Measurements from ENCODE around the gene C1orf50. TPM values are rescaled to one million over a fixed set of nuclear protein-coding genes. Genes with fewer than 3 reads are reported as not detected.

The C1orf50 gene
- total RNA-seq, 2 experiments from 2014 or later, result 23.1 to 23.9 TPM

- H3K27me3 Mint-ChIP-seq, result no peaks in the 10 kb centered on the region
- H3K27ac ChIP-seq (ENCODE audit: low read depth in 1 of 2, low read length in 2 of 2), result peak within 1 kb of the TSS; percentile 77 to 79
- peak within 1 kb of the TSS; percentile 78 for H3K4me3 ChIP-seq (ENCODE audit: low read length)
- H3K27me3 ChIP-seq (ENCODE audit: control insufficient read depth in 1 of 2, insufficient read depth in 2 of 2, low read length in 2 of 2), result no peaks in the 10 kb centered on the region
- POLR2A ChIA-PET, result interaction anchor here (0.9 to 3.3 kb wide), 11 partner anchors 10 to 483 kb away, joined by 3 to 53 read pairs (median 4); partner anchors contain the start of genes C1orf50, P3H1, PPIH and YBX1
- H3K4me3 Mint-ChIP-seq, result peak within 1 kb of the TSS; percentile 96
- ATAC-seq (ENCODE audit: poor library complexity) (peak; percentile 88), DNase-seq (peak; percentile 86 to 98 (median 94))
- no peaks in the 10 kb centered on the region for H3K9me3 ChIP-seq (ENCODE audit: control insufficient read depth in 1 of 2, insufficient read depth in 1 of 2, low read length in 2 of 2)
- H3K27ac Mint-ChIP-seq, result peak within 1 kb of the TSS; percentile 89
- TF ChIP-seq, protein P1, sequence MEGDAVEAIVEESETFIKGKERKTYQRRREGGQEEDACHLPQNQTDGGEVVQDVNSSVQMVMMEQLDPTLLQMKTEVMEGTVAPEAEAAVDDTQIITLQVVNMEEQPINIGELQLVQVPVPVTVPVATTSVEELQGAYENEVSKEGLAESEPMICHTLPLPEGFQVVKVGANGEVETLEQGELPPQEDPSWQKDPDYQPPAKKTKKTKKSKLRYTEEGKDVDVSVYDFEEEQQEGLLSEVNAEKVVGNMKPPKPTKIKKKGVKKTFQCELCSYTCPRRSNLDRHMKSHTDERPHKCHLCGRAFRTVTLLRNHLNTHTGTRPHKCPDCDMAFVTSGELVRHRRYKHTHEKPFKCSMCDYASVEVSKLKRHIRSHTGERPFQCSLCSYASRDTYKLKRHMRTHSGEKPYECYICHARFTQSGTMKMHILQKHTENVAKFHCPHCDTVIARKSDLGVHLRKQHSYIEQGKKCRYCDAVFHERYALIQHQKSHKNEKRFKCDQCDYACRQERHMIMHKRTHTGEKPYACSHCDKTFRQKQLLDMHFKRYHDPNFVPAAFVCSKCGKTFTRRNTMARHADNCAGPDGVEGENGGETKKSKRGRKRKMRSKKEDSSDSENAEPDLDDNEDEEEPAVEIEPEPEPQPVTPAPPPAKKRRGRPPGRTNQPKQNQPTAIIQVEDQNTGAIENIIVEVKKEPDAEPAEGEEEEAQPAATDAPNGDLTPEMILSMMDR (IDR thresholded peaks at IDR 0.05), result no peak
- peaks cover 10% of the 10 kb centered on the region for H3K4me1 ChIP-seq (ENCODE audit: insufficient read depth, low read length)
- intact Hi-C loops (cut with DNase I, micrococcal nuclease), result loop anchor here (1.0 to 10.0 kb wide), 8 partner anchors 29 to 1128 kb away; partner anchors contain the start of genes C1orf50 (in 2 of the 2), P3H1 (in 2 of the 2), ZNF691 (in 2 of the 2) and CFAP57 (in 1 of the 2)
- H3K36me3 ChIP-seq (ENCODE audit: insufficient read depth, low read length), result no peaks in the 10 kb centered on the region
- no peaks in the 10 kb centered on the region for H3K9me3 Mint-ChIP-seq
- CTCF ChIA-PET, result interaction anchor here (0.6 to 3.4 kb wide), 6 partner anchors 30 to 257 kb away, joined by 3 to 20 read pairs (median 3); partner anchors contain the start of gene ZNF691
- H3K36me3 Mint-ChIP-seq (ENCODE audit: low read depth), result peaks cover 22% of the 10 kb centered on the region
- H3K4me1 Mint-ChIP-seq (ENCODE audit: low read depth), result peaks cover 27% of the 10 kb centered on the region
Measured at GRCh38 chr1:42816585-42817439, 49.8 kb downstream of the C1orf50 start, which contains the start of the genes ERMAP and SVBP. ERMAP (plus strand) TSS chr1:42817122; CDS start chr1:42830449, 13,327 bp downstream. SVBP (minus strand) TSS chr1:42817397; CDS start chr1:42816544, 853 bp downstream.

DNA sequence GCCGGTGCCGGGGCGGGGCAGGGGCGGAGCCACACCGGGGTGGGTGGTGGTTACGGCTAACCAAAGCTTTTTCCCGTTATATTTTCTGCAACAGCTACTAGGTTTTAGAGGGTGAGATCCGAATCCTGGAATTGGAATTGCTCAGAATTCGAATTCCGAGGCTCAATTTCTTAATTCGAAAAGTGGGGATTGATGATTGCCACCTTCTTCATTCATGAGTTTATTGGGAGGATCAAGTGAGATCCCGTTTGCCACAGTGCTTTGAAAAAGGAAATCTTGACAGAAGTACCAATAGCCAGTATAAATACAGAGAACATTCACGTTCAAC lies 50.4 kb downstream of the C1orf50 start:
- POLR2A ChIA-PET, result interaction anchor here (0.9 to 3.3 kb wide), 7 partner anchors 15 to 136 kb away, joined by 3 to 53 read pairs (median 4); partner anchors contain the start of genes C1orf50, P3H1, YBX1 and ZNF691
- ATAC-seq (ENCODE audit: poor library complexity) (no peak), DNase-seq (no peak)
- Mint-ChIP-seq H3K27ac (peak overlapping the region; percentile 89), H3K4me3 (peak overlapping the region; percentile 87), H3K27me3 (no peaks in the 10 kb centered on the region), H3K4me1 (ENCODE audit: low read depth) (peaks cover 27% of the 10 kb centered on the region), H3K9me3 (no peaks in the 10 kb centered on the region), H3K36me3 (ENCODE audit: low read depth) (peaks cover 20% of the 10 kb centered on the region)
- peak overlapping the region; percentile 78 for H3K4me3 ChIP-seq (ENCODE audit: low read length)
- intact Hi-C loops (cut with DNase I, micrococcal nuclease), result loop anchor here (1.0 to 10.0 kb wide), 7 partner anchors 29 to 1127 kb away; partner anchors contain the start of genes ZNF691 (in 2 of the 2), C1orf50 (in 1 of the 2), CFAP57 (in 1 of the 2) and EBNA1BP2 (in 1 of the 2)
- H3K4me1 ChIP-seq (ENCODE audit: insufficient read depth, low read length), result peaks cover 10% of the 10 kb centered on the region
- TF ChIP-seq, protein P1 (IDR thresholded peaks at IDR 0.05), result no peak
- no peak overlapping the region for H3K27ac ChIP-seq (ENCODE audit: low read depth in 1 of 2, low read length in 2 of 2)
- CTCF ChIA-PET, result interaction anchor here (0.9 to 3.4 kb wide), 5 partner anchors 29 to 256 kb away, joined by 3 to 20 read pairs (median 3); partner anchors contain the start of gene ZNF691
- no peaks in the 10 kb centered on the region for H3K36me3 ChIP-seq (ENCODE audit: insufficient read depth, low read length)
- no peaks in the 10 kb centered on the region for H3K9me3 ChIP-seq (ENCODE audit: control insufficient read depth in 1 of 2, insufficient read depth in 1 of 2, low read length in 2 of 2)
- H3K27me3 ChIP-seq (ENCODE audit: control insufficient read depth in 1 of 2, insufficient read depth in 2 of 2, low read length in 2 of 2), result no peaks in the 10 kb centered on the region

DNA sequence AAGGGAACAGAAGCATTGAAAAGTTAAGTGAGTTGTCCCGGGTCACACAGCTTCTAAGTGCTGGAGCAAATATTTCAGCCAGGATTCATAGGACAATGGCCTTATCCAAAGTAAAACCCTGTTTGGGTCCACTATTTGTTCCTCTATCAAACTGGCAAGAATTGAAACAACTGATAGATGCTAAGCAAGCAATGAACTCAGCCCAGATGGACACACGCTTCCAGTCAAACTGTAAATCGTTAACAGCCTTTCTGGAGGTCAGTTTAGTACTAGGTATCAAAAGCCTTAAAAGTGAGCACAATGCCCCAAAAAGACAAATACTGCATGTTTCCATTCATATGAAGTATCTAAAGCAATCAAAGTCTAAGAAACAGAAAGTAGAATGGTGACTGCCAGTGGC lies 50.9 kb downstream of the C1orf50 start:
- Histone ChIP-seq H3K36me3 (ENCODE audit: insufficient read depth, low read length) (no peaks in the 10 kb centered on the region), H3K4me1 (ENCODE audit: insufficient read depth, low read length) (peaks cover 10% of the 10 kb centered on the region), H3K9me3 (ENCODE audit: control insufficient read depth in 1 of 2, insufficient read depth in 1 of 2, low read length in 2 of 2) (no peaks in the 10 kb centered on the region), H3K4me3 (ENCODE audit: low read length) (no peak overlapping the region), H3K27ac (ENCODE audit: low read depth in 1 of 2, low read length in 2 of 2) (no peak overlapping the region), H3K27me3 (ENCODE audit: control insufficient read depth in 1 of 2, insufficient read depth in 2 of 2, low read length in 2 of 2) (no peaks in the 10 kb centered on the region)
- ChIA-PET CTCF (interaction anchor here (0.7 to 3.4 kb wide), 5 partner anchors 13 to 256 kb away, joined by 3 to 20 read pairs (median 3); partner anchors contain the start of gene ZNF691), POLR2A (interaction anchor here (0.9 to 3.3 kb wide), 7 partner anchors 15 to 136 kb away, joined by 3 to 53 read pairs (median 4); partner anchors contain the start of genes C1orf50, P3H1, YBX1 and ZNF691)
- Mint-ChIP-seq H3K27ac (peak overlapping the region; percentile 89), H3K36me3 (ENCODE audit: low read depth) (peaks cover 19% of the 10 kb centered on the region), H3K4me3 (peak overlapping the region; percentile 87), H3K9me3 (no peaks in the 10 kb centered on the region), H3K4me1 (ENCODE audit: low read depth) (peaks cover 27% of the 10 kb centered on the region), H3K27me3 (no peaks in the 10 kb centered on the region)
- DNase-seq (no peak), ATAC-seq (ENCODE audit: poor library complexity) (no peak)
- intact Hi-C loops (cut with DNase I, micrococcal nuclease), result loop anchor here (1.0 to 10.0 kb wide), 7 partner anchors 28 to 1127 kb away; partner anchors contain the start of genes ZNF691 (in 2 of the 2), C1orf50 (in 1 of the 2), CFAP57 (in 1 of the 2) and EBNA1BP2 (in 1 of the 2)
- TF ChIP-seq, protein P1 (IDR thresholded peaks at IDR 0.05), result no peak
